H9 (cell line): ENCODE results near the gene TASOR2. TPM values are rescaled to one million over a fixed set of nuclear protein-coding genes. Genes with fewer than 3 reads are reported as not detected.

ENCODE experiments used
- DNase-seq: peaks from one replicate; pipeline ENCODE4 v3.0.0-alpha.2; 2017
- H2AFZ ChIP-seq: one replicate; pipeline ENCODE4 v1.6.1; 2013; ENCODE audit warnings: mild to moderate bottlenecking, low read length, control low read depth, moderate library complexity
- H2AK5ac ChIP-seq: 2 replicates; pipeline ENCODE4 v1.6.1; 2013; ENCODE audit warnings: low read length, control low read depth, mixed read lengths; ENCODE audit not compliant: insufficient read length
- H2BK120ac ChIP-seq: one replicate; pipeline ENCODE4 v1.6.1; 2013; ENCODE audit warnings: low read depth, mild to moderate bottlenecking, low read length, control low read depth, inconsistent platforms; ENCODE audit not compliant: poor library complexity, severe bottlenecking
- H2BK12ac ChIP-seq: 2 replicates; pipeline ENCODE4 v1.6.1; 2013; ENCODE audit warnings: low read length, control low read depth, mixed read lengths, low read depth; ENCODE audit not compliant: insufficient read length
- H2BK15ac ChIP-seq: 2 replicates; pipeline ENCODE4 v1.6.1; 2013; ENCODE audit warnings: low read depth, low read length, control low read depth
- H2BK20ac ChIP-seq: one replicate; pipeline ENCODE4 v1.6.1; 2013; ENCODE audit warnings: low read depth, mild to moderate bottlenecking, low read length, control low read depth, inconsistent platforms; ENCODE audit not compliant: poor library complexity, severe bottlenecking
- H2BK5ac ChIP-seq: 2 replicates; pipeline ENCODE4 v1.6.1; 2013; ENCODE audit warnings: low read length, control low read depth, mixed read lengths; ENCODE audit not compliant: insufficient read length
- H3K14ac ChIP-seq: 2 replicates; pipeline ENCODE4 v1.6.1; 2013; ENCODE audit warnings: low read length, control low read depth; ENCODE audit not compliant: insufficient read depth
- H3K18ac ChIP-seq: 2 replicates; pipeline ENCODE4 v1.6.1; 2013; ENCODE audit warnings: low read depth, mild to moderate bottlenecking, mixed read lengths, low read length, control low read depth; ENCODE audit not compliant: insufficient read length
- H3K23ac ChIP-seq: 2 replicates; pipeline ENCODE4 v1.6.1; 2013; ENCODE audit warnings: low read length, control low read depth, mixed read lengths, low read depth; ENCODE audit not compliant: insufficient read length
- H3K23me2 ChIP-seq: 2 replicates; pipeline ENCODE4 v1.6.1; 2013; ENCODE audit warnings: low read depth, mild to moderate bottlenecking, mixed read lengths, low read length, control low read depth; ENCODE audit not compliant: insufficient read length, poor library complexity, severe bottlenecking
- H3K27ac ChIP-seq: 2 replicates; pipeline ENCODE4 v1.5.1; 2013; ENCODE audit warnings: low read length, control low read depth, mixed read lengths, low read depth; ENCODE audit not compliant: insufficient read length
- H3K27me3 ChIP-seq: 2 replicates; pipeline ENCODE4 v1.6.1; 2013; ENCODE audit warnings: low read length, control low read depth, inconsistent platforms; ENCODE audit not compliant: insufficient read depth
- H3K4ac ChIP-seq: 2 replicates; pipeline ENCODE4 v1.6.1; 2013; ENCODE audit warnings: low read depth, mild to moderate bottlenecking, control low read depth, inconsistent platforms, low read length, moderate library complexity
- H3K4me1 ChIP-seq: 2 replicates; pipeline ENCODE4 v1.6.1; 2013; ENCODE audit warnings: low read length, control low read depth, inconsistent platforms; ENCODE audit not compliant: insufficient read depth
- H3K4me2 ChIP-seq: 2 replicates; pipeline ENCODE4 v1.6.1; 2013; ENCODE audit warnings: low read length, control low read depth, mixed read lengths; ENCODE audit not compliant: insufficient read length, insufficient read depth
- H3K56ac ChIP-seq: 2 replicates; pipeline ENCODE4 v1.6.1; 2013; ENCODE audit warnings: low read depth, mild to moderate bottlenecking, mixed read lengths, low read length, control low read depth; ENCODE audit not compliant: insufficient read length
- H3K79me1 ChIP-seq: 2 replicates; pipeline ENCODE4 v1.6.1; 2013; ENCODE audit warnings: low read depth, mild to moderate bottlenecking, moderate library complexity, low read length, control low read depth, inconsistent platforms; ENCODE audit not compliant: insufficient read depth, poor library complexity, severe bottlenecking
- H3K79me2 ChIP-seq: 2 replicates; pipeline ENCODE4 v1.6.1; 2013; ENCODE audit warnings: low read length, control low read depth, inconsistent platforms; ENCODE audit not compliant: insufficient read depth
- H3K9ac ChIP-seq: 2 replicates; pipeline ENCODE4 v1.6.1; 2013; ENCODE audit warnings: low read length, control low read depth, mixed read lengths; ENCODE audit not compliant: insufficient read length; ENCODE audit errors: extremely low read depth
- H3K9me3 ChIP-seq: one replicate; pipeline ENCODE4 v1.6.1; 2013; ENCODE audit warnings: low read depth, low read length, inconsistent platforms; ENCODE audit not compliant: control insufficient read depth
- H3T11ph ChIP-seq: one replicate; pipeline ENCODE4 v1.6.1; 2013; ENCODE audit warnings: mild to moderate bottlenecking, low read length, control low read depth, inconsistent platforms
- H4K20me1 ChIP-seq: one replicate; pipeline ENCODE4 v1.6.1; 2013; ENCODE audit not compliant: control insufficient read depth, insufficient read length, insufficient read depth
- H4K5ac ChIP-seq: 2 replicates; pipeline ENCODE4 v1.6.1; 2013; ENCODE audit warnings: low read depth, mild to moderate bottlenecking, mixed read lengths, low read length, control low read depth; ENCODE audit not compliant: insufficient read length
- H4K8ac ChIP-seq: replicated peaks from 2 replicates; pipeline ENCODE4 v1.6.1; 2013; ENCODE audit warnings: low read length, control low read depth, mixed read lengths, low read depth; ENCODE audit not compliant: insufficient read length
- H4K91ac ChIP-seq: 2 replicates; pipeline ENCODE4 v1.6.1; 2013; ENCODE audit warnings: low read depth, mild to moderate bottlenecking, moderate library complexity, mixed read lengths, low read length, control low read depth; ENCODE audit not compliant: insufficient read length
- H3K27ac Mint-ChIP-seq, 3 experiments: 2 replicates in 2 of 3; 3 replicates in 1 of 3; pipeline ENCODE4 v1.8.0; 2020 to 2021; ENCODE audit warnings: mixed read lengths in 3 of 3, mild to moderate bottlenecking in 1 of 3, moderate library complexity in 1 of 3
- H3K27me3 Mint-ChIP-seq: 2 replicates; pipeline ENCODE4 v1.8.0; 2021; ENCODE audit warnings: low read depth, mild to moderate bottlenecking, moderate library complexity, mixed read lengths
- H3K36me3 Mint-ChIP-seq, 3 experiments: 2 replicates in 2 of 3; 3 replicates in 1 of 3; pipeline ENCODE4 v1.8.0; 2020 to 2021; ENCODE audit warnings: low read depth in 3 of 3, mixed read lengths in 3 of 3; ENCODE audit not compliant: insufficient read depth in 1 of 3
- H3K4me1 Mint-ChIP-seq, 2 experiments: 2 replicates each; pipeline ENCODE4 v1.8.0; 2020; ENCODE audit warnings: mixed read lengths in 2 of 2
- H3K4me3 Mint-ChIP-seq, 2 experiments: 2 replicates in 1 of 2; 3 replicates in 1 of 2; pipeline ENCODE4 v1.8.0; 2020 to 2021; ENCODE audit warnings: mild to moderate bottlenecking in 2 of 2, mixed read lengths in 2 of 2, moderate library complexity in 1 of 2
- H3K9me3 Mint-ChIP-seq, 2 experiments: 2 replicates in 1 of 2; 3 replicates in 1 of 2; pipeline ENCODE4 v1.8.0; 2020; ENCODE audit warnings: mild to moderate bottlenecking in 2 of 2, mixed read lengths in 2 of 2, moderate library complexity in 1 of 2
- CTCF ChIP-seq: fragments of 200-600 bp; sonication (generic); conservative IDR thresholded peaks from 3 replicates; pipeline ENCODE4 v1.8.0; 2021; ENCODE audit warnings: antibody characterized with exemption, mild to moderate bottlenecking
- WGBS: extraction: QIAGEN DNeasy Blood & Tissue Kit; methylation state at CpG from one replicate; pipeline ENCODE4 v1.1.7; 2013; ENCODE audit warnings: missing lambda C conversion rate, low lambda C conversion rate, mixed read lengths; ENCODE audit not compliant: insufficient read length; ENCODE audit errors: extremely low coverage; 5-methylcytosine and 5-hydroxymethylcytosine counted together
- total RNA-seq: library from RNA; stranded (reverse); gene quantifications from 2 replicates; pipeline ENCODE4 v1.2.1, GENCODE V29; 2021

TASOR2 gene
- total RNA-seq, 1 experiment from 2014 or later, result 64.5 TPM

DNA sequence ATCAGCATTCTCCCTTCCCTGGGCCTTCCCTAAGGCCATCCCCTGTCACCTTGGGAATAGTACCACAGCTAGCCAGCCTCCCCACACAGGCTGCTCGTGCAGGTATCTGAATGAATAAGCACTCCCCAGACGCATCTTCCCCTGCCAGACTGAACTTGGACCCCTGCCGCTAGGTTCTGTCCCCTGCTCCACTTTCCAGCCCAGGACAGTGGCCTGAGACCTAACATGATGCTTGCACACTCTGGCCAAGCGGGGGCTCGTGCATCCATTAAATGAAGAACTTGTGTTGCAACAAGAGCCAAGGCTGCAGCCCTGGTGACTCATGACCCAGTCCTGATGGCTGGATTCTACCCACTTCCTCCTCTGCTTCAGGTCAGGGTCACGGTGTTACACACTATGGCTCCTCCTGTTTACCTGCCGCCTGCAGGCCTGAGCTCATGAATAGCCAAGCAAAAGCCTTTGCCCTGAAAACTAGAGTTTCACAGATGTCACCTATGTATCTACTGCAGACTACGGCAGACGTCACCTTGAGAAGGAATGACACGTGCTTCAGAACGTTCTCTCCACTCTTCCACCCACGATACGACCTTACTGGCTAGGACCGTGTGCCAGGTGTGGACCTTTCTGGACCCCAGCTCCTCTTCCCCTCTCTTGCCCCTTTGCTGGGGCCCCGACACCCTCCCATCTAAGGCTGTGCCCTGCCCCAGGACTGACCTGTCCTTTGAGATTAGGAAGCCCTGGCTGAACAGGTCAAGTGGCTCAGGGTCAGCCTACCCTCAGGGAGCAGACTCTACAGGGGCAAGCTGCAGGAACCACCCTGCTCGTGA lies 24.7 kb upstream of the TASOR2 start:
- H2BK20ac ChIP-seq, result no peak overlapping the region
- H4K91ac ChIP-seq, result no peak overlapping the region
- no peaks in the 10 kb centered on the region for H3K79me1 ChIP-seq
- no peak overlapping the region for H3K14ac ChIP-seq
- no peaks in the 10 kb centered on the region for H3K79me2 ChIP-seq
- no peak overlapping the region for H3K9ac ChIP-seq
- no peaks in the 10 kb centered on the region for H3K36me3 Mint-ChIP-seq
- H4K8ac ChIP-seq, result no peak overlapping the region
- H3K4me1 Mint-ChIP-seq, result peaks cover 40 to 57% of the 10 kb centered on the region in 2 experiments
- no peak overlapping the region for H3K56ac ChIP-seq
- H2AK5ac ChIP-seq, result no peak overlapping the region
- peak overlapping the region; percentile 75 to 83 (median 79); a peak in 5 of 7 replicates for H3K27ac Mint-ChIP-seq
- peaks cover 3% of the 10 kb centered on the region for H4K20me1 ChIP-seq
- no peak overlapping the region for H2AFZ ChIP-seq
- H3K9me3 Mint-ChIP-seq, result no peaks in the 10 kb centered on the region
- H3K4ac ChIP-seq, result no peak overlapping the region
- no peak for TF ChIP-seq CTCF
- no CpG with 5 or more reads among the region's 16 CpGs for WGBS
- H3K9me3 ChIP-seq, result no peaks in the 10 kb centered on the region
- H2BK12ac ChIP-seq, result no peak overlapping the region
- H2BK120ac ChIP-seq, result no peak overlapping the region
- DNase-seq, result no peak
- H3K27ac ChIP-seq, result no peak overlapping the region
- H3K27me3 ChIP-seq, result no peaks in the 10 kb centered on the region
- H3K4me1 ChIP-seq, result peaks cover 3% of the 10 kb centered on the region; the same call in 1 of the 2 replicates
- H3K4me2 ChIP-seq, result no peak overlapping the region
- peak overlapping the region; percentile 18 to 53; a peak in 2 of 5 replicates for H3K4me3 Mint-ChIP-seq
- H2BK5ac ChIP-seq, result no peak overlapping the region
- H2BK15ac ChIP-seq, result no peak overlapping the region
- no peak overlapping the region for H3T11ph ChIP-seq
- H3K27me3 Mint-ChIP-seq, result no peaks in the 10 kb centered on the region; the same call in 1 of the 2 replicates
- no peak overlapping the region for H3K23ac ChIP-seq
- no peak overlapping the region for H3K18ac ChIP-seq
- no peak overlapping the region for H4K5ac ChIP-seq
- H3K23me2 ChIP-seq, result no peaks in the 10 kb centered on the region
